ENCODE results near the gene SKAP1.

SKAP1 gene

DNA sequence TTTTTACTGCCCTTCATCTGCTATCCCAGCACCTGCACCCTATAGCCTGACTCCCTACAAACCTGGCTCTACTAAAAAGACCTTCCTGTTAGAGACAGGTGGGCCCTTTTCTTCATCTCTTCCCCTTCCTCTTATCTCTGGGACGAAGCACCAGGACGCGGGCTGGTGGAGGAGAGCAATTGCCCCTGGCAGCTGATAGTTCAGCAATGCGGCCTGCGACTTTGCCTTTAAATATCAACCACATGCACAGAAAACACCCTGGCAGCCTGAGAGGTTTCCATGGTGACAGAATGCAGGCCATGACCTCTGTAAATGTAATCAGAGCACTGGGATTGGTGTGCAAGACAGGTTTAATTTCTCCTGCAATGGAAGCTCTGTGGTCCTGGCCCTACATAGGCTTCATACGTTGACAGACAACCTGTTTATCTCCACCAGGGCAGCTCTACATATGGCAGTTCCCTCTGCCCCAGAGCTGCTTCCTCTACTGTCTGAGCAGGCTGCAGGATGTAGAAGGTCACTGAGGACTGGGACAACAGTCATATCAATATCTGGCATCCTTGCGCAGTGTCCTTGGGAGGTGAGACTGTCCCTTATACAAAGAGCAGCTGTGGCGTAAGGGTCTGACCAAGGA lies 10.0 kb upstream of the SKAP1 start:
- TF ChIP-seq, protein P1, sequence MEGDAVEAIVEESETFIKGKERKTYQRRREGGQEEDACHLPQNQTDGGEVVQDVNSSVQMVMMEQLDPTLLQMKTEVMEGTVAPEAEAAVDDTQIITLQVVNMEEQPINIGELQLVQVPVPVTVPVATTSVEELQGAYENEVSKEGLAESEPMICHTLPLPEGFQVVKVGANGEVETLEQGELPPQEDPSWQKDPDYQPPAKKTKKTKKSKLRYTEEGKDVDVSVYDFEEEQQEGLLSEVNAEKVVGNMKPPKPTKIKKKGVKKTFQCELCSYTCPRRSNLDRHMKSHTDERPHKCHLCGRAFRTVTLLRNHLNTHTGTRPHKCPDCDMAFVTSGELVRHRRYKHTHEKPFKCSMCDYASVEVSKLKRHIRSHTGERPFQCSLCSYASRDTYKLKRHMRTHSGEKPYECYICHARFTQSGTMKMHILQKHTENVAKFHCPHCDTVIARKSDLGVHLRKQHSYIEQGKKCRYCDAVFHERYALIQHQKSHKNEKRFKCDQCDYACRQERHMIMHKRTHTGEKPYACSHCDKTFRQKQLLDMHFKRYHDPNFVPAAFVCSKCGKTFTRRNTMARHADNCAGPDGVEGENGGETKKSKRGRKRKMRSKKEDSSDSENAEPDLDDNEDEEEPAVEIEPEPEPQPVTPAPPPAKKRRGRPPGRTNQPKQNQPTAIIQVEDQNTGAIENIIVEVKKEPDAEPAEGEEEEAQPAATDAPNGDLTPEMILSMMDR (IDR thresholded peaks at IDR 0.05; ENCODE audit: insufficient read depth, low read depth, low read length, missing control alignments): no peak
- no peak overlapping the region for H3K4me3 ChIP-seq (ENCODE audit: low read depth, low read length)
- peak; percentile 66 for DNase-seq (ENCODE audit: low read depth)

- DNase-seq (ENCODE audit: low read depth): peak; percentile 66
- TF ChIP-seq, protein P1 (IDR thresholded peaks at IDR 0.05; ENCODE audit: insufficient read depth, low read depth, low read length, missing control alignments): no peak
- H3K4me3 ChIP-seq (ENCODE audit: low read depth, low read length): no peak overlapping the region
Observed at GRCh38 chr17:48439110-48439850, 9.3 kb upstream of the SKAP1 start.

DNA sequence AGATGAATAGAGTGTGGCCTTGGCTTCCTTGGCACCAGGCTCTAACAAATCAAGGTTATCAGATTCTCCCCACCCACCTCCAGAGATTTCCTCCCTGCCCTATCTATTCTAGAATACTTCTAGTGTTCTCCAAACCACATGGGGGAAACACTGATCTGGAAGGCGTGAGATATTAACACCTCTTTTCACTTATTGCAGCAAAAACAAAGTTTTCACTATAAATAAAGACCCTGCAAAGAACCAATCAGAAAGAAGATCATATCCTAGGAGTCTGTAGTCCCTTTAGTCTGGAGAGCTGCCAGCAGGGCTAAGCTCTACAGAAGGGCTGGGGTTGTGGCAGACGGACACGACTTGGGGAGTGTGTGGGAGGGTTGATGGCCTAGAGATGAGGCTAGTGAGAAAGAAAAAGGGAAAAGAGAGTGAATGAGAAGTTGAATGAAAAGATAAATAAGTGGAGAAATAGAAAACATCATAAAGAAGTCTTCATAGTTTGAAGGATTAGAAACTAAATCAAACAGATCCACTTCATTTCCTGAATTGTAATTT lies 8.6 kb upstream of the SKAP1 start:
- no peak overlapping the region for H3K4me3 ChIP-seq (ENCODE audit: low read depth, low read length)
- TF ChIP-seq, protein P1 (IDR thresholded peaks at IDR 0.05; ENCODE audit: insufficient read depth, low read depth, low read length, missing control alignments): no peak
- DNase-seq (ENCODE audit: low read depth): no peak

DNA sequence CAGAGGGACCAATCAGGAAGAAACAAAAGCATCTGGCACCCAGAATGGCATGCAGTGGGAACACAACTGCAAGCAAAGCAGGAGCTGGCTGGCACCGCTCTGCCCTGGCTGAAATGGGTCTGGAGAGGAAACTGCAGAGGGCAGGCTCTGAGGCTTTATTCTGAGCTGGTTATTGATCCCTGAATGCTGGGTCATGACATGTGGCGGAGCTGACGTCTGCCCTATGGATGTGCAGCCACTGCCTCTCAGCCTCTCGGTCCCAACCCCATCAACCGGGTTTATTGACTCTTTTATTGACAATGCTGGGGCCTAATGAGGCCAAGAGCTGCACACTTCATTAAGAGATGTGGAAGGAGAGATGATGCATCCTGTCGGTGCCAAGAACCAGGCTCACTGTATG lies 3.9 kb upstream of the SKAP1 start:
- no peak overlapping the region for H3K4me3 ChIP-seq (ENCODE audit: low read depth, low read length)
- no peak for DNase-seq (ENCODE audit: low read depth)
- TF ChIP-seq, protein P1 (IDR thresholded peaks at IDR 0.05; ENCODE audit: insufficient read depth, low read depth, low read length, missing control alignments): no peak

DNA sequence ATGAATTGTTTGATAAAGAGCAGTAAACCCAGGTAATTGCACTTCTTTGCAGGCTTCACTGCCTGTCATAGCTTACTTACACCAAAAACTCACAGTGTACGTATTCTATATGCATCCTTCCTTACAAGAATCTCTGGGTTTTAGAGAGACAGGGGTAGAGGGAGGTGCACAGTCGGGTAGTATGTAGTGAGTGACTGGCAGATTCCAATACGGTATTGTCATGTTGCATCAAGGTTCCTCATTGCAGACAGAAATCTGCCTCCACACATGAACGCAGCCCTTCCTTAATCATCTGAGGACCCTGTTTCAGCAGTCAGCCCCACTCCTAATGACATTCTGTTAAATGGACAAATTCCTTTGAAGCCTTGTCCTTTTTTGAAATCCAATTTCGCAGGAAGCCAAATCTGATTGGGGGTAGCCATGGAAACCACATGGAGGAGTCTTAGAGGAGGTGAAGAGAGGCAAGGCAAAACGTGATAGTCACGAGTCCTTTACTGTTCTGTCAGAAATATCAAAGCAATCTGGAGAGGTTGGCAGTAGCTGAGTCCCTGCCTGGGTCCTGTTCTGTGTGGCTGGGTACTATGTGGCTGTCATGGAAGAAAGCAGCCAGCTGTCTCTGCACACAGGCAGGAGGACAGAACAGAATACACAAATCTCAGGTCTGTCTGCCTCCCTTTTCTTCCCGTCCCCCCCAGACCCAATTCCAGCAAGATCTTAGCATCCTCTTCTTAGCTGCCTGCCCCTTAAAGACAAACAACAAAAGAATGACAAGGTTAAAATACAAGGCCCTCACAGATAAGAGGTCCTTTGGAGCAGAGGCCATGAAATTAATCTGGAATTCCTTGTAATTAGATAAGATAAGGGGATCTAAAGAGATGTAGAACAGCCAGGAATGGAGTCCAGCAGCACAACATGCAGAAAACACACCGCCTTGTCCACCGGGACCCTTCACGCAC lies 3.1 kb upstream of the SKAP1 start:
- TF ChIP-seq, protein P1 (IDR thresholded peaks at IDR 0.05; ENCODE audit: insufficient read depth, low read depth, low read length, missing control alignments): no peak
- no peak for DNase-seq (ENCODE audit: low read depth)
- no peak overlapping the region for H3K4me3 ChIP-seq (ENCODE audit: low read depth, low read length)

GRCh38 chr17:48429156-48429555 lies 858 bp downstream of the SKAP1 start:
- peak overlapping the region; percentile 90 for H3K4me3 ChIP-seq (ENCODE audit: low read depth, low read length)
- peak; percentile 49 for DNase-seq (ENCODE audit: low read depth)
- TF ChIP-seq, protein P1 (IDR thresholded peaks at IDR 0.05; ENCODE audit: insufficient read depth, low read depth, low read length, missing control alignments): no peak
